Activated CD8-positive, alpha-beta memory T cell treated with anti-CD3 and anti-CD28 coated beads, Interleukin-2, amount 50 U/mL, for 1 hour (primary cell): ENCODE data around the gene RPS25.
"Not testable (repeated sequence)": the region's sequence is repeated elsewhere in the genome, so short reads cannot be mapped to it uniquely, and the experiment has no call there.

ENCODE experiments used
- DNase-seq: peaks from one replicate; pipeline ENCODE4 v3.0.0-alpha.2; 2020; ENCODE audit errors: extremely low read depth

RPS25 gene

DNA sequence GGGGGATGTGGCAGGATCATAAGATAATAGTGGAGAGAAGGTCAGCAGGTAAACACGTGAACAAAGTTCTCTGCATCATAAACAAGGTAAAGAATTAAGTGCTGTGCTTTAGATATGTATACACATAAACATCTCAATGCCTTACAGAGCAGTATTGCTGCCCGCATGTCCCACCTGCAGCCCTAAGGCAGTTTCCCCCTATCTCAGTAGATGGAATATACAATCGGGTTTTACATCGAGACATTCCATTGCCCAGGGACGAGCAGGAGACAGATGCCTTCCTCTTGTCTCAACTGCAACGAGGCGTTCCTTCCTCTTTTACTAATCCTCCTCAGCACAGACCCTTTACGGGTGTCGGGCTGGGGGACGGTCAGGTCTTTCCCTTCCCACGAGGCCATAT is 21.3 kb upstream of the RPS25 start:
- not testable (repeated sequence) for DNase-seq

DNA sequence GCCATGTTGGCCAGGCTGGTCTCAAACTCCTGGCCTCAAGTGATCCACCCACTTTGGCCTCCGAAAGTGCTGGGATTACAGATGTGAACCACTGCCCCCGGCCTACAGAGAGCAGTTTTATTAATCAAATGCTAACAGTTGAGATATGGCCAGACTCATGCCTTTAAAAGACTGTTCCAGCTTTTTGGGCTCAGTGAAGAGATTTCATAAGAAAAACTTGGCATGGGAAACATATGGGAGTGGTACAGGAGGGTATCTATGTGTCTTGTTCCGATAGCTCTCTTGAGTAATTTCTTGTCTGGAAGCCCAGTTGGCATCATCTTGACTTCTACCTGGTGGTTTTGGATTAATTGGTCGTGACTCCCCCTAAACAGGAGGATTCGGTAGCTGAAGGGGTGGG is 20.7 kb upstream of the RPS25 start:
- no peak for DNase-seq

DNA sequence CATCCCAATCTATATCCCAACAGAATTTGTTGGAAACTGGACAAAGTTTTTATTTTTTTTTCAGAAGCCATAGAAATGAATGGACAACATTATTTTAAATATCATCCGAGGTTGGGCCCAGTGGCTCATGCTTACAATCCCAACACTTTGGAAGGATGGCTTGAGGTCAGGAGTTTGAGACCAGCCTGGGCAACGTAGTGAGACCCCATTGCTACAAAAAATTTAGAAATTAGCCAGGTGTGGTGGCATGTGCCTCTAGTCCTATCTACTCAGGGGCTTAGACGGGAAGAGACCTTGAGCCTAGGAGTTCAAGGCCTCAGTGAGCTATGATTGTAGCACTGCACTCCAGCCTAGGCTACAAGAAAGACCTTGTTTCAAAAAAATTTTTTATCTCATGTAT is 16.7 kb upstream of the RPS25 start:
- no peak for DNase-seq

DNA sequence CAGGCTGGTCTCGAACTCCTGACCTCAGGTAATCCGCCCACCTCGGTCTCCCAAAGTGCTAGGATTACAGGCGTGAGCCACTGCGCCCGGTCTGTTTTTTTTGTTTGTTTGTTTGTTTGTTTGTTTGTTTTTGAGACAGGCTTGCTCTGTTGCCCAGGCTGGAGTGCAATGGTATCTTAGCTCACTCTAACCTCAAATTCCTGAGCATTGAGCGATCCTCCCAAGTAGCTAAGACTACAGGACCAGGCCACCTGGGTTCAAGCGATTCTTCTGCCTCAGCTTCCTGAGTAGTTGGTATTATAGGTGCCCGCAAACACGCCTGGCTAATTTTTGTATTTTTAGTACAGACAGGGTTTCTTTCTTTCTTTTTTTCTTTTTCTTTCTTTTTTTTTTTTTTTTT is 15.3 kb upstream of the RPS25 start:
- DNase-seq = not testable (repeated sequence)

DNA sequence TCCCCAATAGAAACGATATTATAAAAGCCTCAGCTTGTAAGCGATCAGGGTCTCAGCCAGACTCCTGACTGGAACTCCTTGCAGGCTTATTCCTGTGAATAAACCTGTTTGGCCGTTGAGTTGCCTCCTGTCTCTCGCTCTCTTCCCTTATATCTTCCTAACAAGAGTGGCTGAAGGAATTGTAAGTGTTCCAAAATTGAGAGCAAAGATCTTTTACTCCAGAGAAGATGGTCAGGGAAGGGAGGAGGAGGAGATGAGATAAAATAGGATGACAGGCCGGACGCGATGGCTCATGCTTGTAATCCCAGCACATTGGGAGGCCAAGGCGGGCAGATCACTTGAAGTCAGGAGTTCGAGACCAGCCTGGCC is 13.8 kb upstream of the RPS25 start:
- no peak for DNase-seq

DNA sequence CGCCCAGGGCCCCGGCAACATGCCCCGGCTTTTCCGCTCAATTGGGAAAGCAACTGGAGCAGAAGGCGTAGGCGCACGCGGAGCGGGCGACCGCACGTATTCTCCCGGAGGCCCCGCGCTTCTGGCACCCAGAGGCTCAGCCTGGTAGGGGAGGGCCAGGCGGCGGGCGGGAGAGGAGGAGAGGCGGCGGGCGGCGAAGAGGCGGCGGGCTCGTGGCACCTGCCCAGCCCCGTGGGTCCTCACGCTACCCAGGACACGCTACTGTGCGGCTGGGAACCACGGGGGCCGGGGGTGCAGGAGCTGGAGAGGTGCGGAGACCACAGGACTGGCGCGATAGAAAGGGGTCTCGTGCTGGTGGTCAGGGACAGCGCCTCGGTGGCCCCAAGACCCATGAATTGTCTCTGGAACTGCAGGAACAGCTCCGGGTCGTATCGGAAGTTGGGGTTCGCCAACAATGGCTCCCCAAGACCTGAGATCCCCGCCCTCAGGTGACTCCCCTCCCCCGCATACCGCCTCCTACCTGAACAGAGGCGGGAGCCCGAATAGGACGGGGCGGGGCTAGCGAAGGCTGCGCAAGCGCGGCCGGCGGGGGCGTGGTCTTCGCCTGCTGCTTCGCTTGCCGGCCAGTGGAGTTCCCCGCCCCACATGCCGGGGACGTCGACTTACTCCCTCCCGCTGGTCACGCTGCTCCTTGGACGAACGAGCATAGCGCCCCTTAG is 12.3 kb upstream of the RPS25 start, which contains the start of gene SLC37A4:
SLC37A4 (minus strand) TSS at position 549 of the 719 bp plus-strand sequence.
- peak; percentile 89 for DNase-seq

DNA sequence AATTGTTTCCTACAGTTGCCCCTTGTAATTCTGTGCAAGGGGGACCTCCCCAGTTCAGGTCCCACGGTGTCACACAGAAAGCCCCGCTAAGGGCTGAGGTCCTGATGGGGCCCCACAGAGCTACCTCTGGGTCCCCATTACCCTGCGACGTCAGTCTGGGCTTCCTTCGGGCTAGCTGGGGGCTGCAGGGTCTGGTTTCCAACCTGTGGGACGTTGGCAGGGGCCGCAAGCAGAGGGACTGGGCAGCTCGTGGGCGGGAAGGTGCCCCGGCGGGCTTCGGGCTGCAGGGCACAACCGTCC is 11.8 kb upstream of the RPS25 start:
- DNase-seq = no peak

DNA sequence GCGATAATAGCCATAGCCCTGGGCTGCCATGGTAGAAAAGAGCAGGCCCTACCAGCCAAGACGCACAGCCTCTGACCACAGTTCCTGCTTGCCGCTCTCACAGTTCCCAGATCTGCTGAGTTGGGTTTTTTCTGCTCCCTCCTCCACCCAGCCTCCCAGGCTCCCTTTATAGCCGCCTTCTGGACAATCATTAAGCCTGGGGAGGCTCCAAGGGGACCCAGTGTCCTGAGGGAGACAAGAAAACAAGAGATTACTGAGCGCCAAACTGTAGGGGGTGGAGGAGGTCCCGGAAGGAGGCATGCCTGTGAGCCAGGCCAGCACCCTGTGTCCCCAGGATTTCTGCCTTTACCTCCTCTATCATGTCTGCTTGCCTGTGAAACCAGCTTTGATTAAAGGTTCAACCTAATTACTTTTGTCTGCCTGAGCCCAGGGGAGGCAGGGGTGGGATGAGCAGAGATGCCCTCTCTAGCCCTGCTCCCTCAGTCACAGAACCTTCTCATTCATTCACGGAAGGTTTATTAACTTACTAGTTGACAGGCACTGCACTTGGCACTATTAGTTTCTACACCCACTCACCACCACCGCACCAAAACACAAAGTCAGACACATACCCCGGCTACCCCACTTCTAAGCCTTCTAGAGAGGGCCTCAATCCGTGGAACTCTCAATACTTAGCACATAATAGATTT is 11.3 kb upstream of the RPS25 start:
- DNase-seq = no peak

DNA sequence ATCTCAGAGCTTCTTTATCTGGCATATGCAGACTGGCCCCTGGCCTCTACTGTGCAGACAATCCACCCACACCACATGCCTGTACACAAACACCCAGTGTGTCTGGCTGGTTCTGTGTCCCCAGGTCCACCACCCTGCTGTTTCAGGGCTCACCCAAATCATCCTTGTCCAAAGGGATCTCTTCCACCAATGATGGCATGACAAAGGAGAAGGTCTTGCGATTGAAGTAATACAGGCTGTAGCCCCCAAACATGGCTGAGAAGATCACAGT is 10.9 kb upstream of the RPS25 start:
- DNase-seq = no peak

DNA sequence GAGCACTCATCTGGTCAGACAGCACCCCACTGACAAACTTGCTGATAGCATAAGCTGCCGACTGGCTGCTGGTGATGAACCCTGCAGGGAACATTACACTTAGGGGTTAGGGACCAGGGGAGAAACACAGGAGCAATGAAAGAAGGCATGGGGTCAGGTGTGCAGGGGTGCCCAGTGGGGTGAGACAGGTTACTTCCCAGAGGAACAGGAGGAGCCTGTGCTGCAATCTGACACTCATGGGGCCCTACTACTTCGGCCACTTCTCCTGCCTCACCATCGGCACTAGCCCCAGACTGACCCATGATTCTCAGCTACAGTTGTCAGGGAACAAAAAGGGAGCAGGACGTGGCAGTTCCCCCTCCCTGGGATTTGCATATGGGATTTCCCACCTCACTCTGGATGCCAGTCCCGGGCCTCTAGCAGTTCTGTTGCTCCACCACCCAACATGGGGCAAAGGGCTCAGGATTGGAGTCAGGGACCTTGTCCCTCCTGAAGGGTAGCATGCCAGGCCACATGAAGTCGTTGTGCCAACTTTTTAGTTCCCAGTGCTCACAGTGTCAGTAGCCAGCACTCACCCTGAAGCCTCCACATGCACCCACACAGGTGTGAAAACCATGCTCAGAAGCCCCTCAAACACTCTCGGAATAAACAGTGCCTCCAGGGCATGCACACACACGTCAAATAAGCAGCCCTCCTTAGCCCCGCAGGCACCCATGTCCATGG is 10.4 kb upstream of the RPS25 start:
- DNase-seq = no peak

DNA sequence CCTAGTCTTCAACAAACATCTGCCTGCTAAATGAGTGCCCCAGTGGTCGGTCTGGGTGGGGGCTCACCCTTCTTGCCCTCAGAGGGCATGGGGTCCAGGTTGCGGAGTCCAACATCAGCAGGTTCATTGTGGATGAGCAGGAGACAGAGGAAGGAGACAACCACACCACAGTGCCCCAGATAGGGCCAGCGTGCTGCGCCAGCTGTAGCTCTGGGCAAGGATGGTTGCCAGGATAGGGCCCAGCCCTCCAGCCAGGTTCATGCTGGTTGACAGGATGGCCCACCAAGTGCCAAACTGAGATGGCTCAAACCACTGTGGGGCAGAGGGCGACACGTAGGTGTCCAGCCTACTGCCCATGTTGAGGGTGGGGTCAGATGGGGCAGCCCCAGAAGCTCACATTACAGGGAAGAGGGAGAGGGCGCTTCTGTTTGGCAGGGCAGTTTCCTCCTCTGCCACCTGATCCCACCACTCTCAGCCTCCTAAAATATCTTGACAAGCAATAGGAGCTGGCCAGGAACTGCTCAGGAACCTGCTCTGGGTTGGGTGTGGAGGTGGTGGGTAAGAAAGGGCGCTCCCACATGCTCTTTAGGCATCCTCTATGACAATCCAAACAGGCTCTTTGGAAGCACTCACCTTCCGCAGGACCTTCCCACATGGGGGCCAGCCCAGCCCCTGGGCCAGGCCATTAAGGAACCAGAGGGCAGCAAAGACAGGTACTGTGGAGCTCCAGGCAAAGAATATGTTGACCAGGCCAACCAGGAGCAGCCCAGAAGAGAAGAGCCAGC is 9.6 kb upstream of the RPS25 start:
- DNase-seq = no peak

DNA sequence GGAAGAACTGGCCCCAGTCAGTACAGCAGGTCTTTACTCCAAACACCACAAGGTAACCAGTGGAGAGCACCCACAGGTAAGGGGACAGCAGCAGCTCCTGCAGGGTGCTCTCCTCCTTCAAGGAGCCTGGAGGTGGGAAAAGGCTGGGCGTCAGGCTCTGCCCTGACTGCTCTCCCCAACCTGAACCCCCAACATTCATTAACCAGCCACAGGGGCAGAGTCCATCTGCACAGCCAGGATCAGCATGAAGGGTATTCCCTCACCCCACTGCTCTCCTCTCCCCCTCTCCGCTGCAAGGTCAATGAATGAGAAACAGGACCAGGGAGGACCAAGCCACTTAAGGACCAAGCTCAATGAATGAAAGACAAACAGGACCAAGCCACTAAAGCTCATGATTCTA is 8.8 kb upstream of the RPS25 start:
- DNase-seq = no peak

DNA sequence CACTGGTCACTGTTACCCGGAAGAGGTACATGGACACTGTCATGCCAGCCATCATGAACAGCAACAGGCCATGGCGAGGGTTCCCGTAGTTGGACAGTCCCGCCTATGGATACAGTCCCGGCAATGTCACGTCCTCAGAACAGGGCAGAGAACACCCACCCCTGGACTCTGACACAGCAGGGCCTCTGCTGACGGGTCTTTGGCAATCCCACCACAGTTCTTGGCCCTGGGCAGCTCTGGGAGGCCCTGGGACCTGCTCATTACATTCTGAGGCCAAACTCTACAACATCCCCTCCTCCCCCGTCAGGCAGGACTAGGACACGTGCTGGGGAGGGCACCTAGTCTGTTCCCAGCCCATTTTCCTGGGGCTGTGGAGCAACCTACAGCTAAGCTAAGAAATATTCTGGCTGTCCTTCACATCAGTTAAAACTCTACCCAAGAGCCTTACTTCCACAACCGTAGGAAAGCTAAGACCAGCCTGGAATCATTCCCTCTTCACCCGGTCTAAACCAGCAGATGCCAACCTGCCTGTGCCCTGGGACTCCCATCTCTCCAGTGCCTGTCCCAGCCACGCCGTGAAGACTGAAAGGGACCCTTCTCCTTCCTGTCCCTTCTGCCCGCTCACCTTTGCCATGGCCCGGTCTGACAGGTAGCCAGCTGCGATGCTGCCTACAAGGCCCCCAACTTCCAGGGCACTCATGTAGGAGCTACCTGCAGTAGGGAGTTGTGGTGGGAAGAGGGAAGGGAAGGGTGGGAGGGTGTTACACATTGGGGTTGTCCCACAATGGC is 8.0 kb upstream of the RPS25 start:
- DNase-seq = no peak

DNA sequence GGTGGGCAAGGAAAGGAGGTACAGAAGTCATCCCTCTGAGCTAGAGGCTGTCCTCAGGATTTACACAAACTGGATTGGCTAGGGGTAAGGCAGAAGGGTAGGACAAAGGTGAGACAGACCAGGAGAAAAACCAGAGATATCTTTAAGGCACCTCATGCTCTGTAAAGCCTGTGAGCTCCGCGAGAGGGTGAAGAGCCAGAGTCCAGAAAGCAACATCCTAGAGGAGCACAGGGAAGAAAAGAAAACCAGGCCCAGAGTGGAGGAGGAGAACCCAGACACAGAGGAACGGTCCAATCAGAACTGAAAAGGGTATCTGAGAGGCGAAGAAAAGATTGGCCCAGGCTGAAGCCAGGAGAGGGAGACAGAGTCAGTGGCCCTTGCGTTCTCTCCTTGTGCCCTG is 7.4 kb upstream of the RPS25 start:
- DNase-seq = no peak

DNA sequence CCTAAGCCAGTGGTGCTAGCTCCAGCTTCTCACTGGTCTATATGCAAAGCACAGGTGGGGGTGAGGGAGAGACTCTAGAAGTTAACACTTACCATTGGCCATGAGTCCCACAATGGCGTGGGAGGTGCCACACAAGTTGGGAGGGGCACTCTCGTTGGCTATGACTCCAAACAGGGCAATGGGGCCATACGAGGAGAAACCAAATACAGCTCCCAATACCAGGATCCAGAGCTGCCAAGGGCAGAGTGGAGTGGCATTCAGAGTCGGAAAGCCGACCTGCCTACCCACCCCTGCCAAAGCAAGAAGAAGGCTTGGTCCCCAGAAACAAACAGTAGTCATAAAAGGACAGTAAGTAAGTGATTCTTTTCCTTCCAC is 6.9 kb upstream of the RPS25 start:
- DNase-seq = no peak

DNA sequence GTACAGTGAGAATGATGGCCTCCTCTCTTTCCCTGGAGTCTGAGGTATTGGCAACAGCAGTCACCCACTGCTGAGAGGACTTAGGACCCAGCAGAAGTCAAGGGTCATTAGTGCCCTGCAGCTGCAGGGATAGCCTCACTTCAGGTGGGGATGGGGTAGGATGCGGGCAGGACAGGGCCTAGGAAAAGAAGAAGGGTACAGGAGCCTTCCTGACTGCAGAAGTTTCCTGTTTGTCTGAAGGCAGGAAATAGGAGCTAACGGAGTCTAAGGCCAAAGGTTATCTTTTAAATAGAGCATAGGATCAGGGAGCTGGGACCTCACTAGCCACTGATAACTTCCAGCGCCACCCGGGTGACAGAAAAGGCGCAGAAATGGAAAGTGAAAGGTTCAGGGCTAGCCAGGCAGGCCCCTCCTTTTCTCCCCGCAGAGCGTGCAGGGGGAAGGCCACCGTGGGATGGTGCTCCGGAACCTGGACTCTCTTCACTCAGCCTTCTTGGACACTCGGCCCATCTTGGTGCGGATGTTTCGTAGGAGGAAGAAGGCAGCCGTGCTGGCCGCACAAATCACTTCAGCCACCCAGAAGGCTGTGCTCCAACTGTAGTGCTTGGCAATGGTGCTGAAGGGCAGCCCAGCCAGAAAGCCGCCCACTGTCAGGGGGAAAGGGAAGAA is 6.4 kb upstream of the RPS25 start:
- DNase-seq = no peak

DNA sequence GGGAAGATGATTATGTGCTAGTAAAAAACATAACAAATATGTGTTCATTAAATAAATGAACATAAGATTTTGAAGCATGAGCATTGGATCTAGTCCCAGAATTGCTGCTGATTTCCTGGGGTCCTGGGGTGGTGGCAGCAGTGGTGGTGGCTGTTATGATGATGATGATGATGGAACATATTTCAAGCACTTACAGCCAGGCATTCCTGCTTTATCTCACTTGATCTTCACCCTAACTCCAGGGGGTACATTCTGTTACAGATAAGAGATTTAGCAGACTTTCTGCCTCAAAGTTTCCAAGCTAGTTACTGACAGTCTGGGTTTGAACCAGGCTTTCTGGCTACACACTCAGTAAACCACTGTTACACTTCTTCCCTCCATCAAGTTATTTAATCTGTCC is 5.6 kb upstream of the RPS25 start:
- no peak for DNase-seq

DNA sequence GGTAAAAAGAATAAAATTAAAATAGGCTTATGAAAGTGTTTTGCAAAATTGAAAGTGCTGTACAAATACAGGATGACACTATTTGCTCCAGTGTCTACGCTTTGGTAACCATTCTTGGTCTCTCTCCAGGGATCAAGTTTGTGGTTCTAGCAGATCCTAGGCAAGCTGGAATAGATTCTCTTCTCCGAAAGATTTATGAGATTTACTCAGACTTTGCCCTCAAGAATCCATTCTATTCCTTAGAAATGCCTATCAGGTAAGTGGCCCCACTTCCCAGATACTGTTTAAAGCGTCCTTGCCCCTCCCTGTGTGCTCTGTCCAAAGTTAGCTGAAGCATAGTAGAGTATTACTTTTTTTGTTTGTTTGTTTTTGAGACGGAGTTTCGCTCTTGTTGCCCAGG is 3.5 kb upstream of the RPS25 start:
- no peak for DNase-seq

DNA sequence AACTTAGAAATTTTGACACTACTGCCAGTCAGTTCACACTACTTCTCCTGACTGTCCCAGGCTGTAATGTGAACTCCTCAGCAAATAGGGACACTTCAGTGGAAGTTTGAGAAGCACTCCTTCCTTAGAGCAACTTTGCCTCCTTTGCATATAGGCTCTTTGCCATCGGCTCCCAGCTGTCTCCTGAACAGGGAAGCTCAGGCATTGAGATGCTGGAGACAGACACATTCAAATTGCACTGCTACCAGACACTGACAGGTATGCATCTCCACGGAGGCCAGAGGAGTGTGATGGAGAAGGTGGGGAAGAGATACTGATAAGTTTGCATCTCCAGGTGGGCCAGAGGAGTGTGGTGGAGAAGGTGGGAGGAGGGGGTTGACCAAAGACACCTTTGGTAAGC is 1.9 kb upstream of the RPS25 start:
- no peak for DNase-seq

DNA sequence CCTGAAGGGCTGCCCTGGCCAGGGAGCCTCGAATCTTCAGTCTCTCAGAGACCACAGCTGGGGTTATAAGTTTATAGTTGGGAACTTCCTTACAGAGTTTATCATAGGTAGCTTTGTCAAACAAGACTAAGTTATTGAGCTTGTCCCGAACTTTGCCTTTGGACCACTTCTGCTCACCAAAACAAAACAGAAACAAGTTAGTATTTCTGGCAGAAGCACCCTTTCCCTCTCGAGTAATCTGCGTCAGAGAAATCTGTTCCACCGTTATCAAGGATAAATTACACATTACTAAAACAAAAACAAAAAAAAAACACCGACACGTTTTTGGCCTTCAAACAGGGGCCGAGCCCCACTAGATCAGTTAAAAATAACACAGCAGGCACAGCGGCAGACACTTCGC is 766 bp downstream of the RPS25 start:
- not testable (repeated sequence) for DNase-seq

DNA sequence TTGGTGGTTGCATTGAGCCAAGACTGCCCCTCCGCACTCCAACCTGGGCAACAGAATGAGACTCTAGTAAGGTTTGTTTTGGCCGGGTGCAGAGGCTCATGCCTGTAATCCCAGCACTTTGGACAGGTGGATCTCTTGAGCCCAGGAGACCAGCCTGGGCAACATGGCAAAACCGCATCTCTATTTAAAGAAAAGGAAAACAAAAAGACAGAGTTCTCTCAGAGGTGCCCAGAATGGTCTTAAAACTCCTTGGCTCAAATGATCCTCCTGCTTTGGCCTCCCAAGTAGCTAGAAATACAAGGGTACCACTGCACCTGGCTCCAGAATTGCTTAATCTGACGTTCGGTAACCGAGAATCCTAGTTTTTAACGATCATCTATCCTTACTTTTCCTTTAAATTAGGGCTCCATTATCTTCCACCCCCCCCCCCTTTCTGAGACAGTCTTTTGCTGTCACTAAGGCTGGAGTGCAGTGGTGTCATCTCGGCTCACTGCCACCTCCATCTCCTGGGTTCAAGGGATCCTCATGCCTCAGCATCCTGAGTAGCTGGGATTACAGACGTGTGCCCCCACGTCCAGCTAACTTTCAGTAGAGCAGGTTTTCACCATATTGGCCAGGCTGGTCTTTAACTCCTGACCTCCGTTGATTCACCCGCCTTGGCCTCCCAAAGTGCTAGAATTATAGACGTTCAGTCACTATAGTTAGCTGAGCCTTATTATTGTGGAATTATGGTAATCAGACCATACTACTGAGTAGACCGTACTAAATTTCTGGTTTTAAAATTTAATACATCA is 1.7 kb downstream of the RPS25 start:
- DNase-seq = no peak
